T-helper 2 cell treated with Interferon-gamma antibody and Interleukin-4, amounts not matched to agents 5 μg/mL and 100 μg/mL, for 36 hours (primary cell): ENCODE results near the gene DOK6.

Source experiments
- DNase-seq: peaks from one replicate; pipeline ENCODE4 v3.0.0; 2021; ENCODE audit warnings: low spot score
- H3K27ac Mint-ChIP-seq: one replicate; pipeline ENCODE4 v1.8.0; 2021; ENCODE audit warnings: mild to moderate bottlenecking, mixed read lengths
- H3K27me3 Mint-ChIP-seq: one replicate; pipeline ENCODE4 v1.8.0; 2021; ENCODE audit warnings: low read depth, mixed read lengths
- H3K36me3 Mint-ChIP-seq: one replicate; pipeline ENCODE4 v1.8.0; 2021; ENCODE audit warnings: low read depth, mixed read lengths
- H3K4me1 Mint-ChIP-seq: one replicate; pipeline ENCODE4 v1.8.0; 2021; ENCODE audit warnings: low read depth, mixed read lengths
- H3K4me3 Mint-ChIP-seq: one replicate; pipeline ENCODE4 v1.8.0; 2022; ENCODE audit warnings: mild to moderate bottlenecking, moderate library complexity, mixed read lengths
- H3K9me3 Mint-ChIP-seq: one replicate; pipeline ENCODE4 v1.8.0; 2021; ENCODE audit warnings: mixed read lengths

Gene DOK6

DNA sequence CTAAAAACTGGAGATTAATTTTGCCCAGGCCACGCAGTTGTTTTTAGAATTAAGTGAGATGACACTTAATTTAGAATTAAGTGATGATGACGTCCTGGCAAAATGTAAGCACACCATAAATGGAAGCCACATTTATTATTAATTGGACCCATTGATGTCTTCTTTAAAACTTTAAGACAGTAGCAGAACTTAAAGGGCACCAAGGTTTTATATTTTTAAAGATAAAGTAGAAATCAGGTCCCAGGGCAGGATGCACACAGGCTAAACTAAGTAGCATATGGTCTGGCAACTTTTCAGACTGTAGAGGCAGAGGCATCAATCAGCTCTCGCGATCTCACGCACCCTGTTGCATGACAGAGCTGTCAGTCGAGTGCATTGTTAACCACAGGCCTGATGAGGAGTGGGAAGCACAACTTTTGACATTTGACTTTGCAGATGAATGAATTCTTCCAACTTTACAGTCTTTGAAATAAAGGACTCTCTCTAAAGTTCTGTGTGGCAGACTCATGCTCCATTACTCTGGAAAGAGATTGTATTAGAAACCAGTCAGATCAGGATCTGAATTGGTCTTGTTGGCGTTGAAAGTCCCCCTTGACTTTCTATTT lies 314.6 kb downstream of the DOK6 start:
- Mint-ChIP-seq H3K4me1 (no peaks in the 10 kb centered on the region), H3K4me3 (no peak overlapping the region), H3K36me3 (peaks cover 4% of the 10 kb centered on the region), H3K27me3 (no peaks in the 10 kb centered on the region), H3K27ac (no peak overlapping the region), H3K9me3 (peaks cover 30% of the 10 kb centered on the region)
- DNase-seq = no peak

GRCh38 chr18:69717586-69717985 lies 316.9 kb downstream of the DOK6 start:
- Mint-ChIP-seq H3K9me3 (peaks cover 33% of the 10 kb centered on the region), H3K27me3 (no peaks in the 10 kb centered on the region), H3K4me1 (no peaks in the 10 kb centered on the region), H3K36me3 (peaks cover 4% of the 10 kb centered on the region), H3K27ac (no peak overlapping the region), H3K4me3 (no peak overlapping the region)
- DNase-seq = no peak

GRCh38 chr18:69718912-69719547 lies 318.3 kb downstream of the DOK6 start:
- Mint-ChIP-seq H3K4me3 (no peak overlapping the region), H3K36me3 (peaks cover 4% of the 10 kb centered on the region), H3K4me1 (no peaks in the 10 kb centered on the region), H3K27me3 (no peaks in the 10 kb centered on the region), H3K9me3 (peaks cover 33% of the 10 kb centered on the region), H3K27ac (no peak overlapping the region)
- no peak for DNase-seq

- Mint-ChIP-seq H3K4me1 (no peaks in the 10 kb centered on the region), H3K27ac (no peak overlapping the region), H3K9me3 (peaks cover 33% of the 10 kb centered on the region), H3K27me3 (no peaks in the 10 kb centered on the region), H3K36me3 (peaks cover 4% of the 10 kb centered on the region), H3K4me3 (no peak overlapping the region)
- DNase-seq = no peak
Measured at GRCh38 chr18:69720422-69720821, 319.7 kb downstream of the DOK6 start.

DNA sequence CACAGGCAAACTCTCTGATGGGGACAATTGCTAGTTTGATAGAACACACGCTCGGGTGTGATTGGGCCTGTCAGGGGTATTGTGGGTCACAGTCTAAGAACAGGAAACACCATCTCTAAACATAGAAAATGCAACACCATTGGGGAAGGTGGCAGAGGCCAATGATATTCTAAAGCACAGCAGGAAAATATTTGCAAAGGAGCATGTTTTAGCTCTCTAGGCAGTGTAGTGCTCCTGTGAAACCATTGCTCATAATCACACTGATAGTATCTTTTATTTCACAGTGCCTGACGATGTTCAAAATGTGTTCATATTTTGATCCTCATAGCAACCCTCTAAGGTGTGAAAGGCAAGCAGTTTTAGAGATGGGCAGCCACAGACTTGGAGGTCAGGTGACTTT lies 322.7 kb downstream of the DOK6 start:
- H3K27ac Mint-ChIP-seq = no peak overlapping the region
- peaks cover 14% of the 10 kb centered on the region for H3K9me3 Mint-ChIP-seq
- DNase-seq = no peak
- no peaks in the 10 kb centered on the region for H3K27me3 Mint-ChIP-seq
- no peaks in the 10 kb centered on the region for H3K4me1 Mint-ChIP-seq
- H3K36me3 Mint-ChIP-seq = peaks cover 2% of the 10 kb centered on the region
- H3K4me3 Mint-ChIP-seq = no peak overlapping the region

GRCh38 chr18:69725009-69725408 lies 324.3 kb downstream of the DOK6 start:
- H3K4me3 Mint-ChIP-seq = no peak overlapping the region
- no peak overlapping the region for H3K27ac Mint-ChIP-seq
- H3K4me1 Mint-ChIP-seq = no peaks in the 10 kb centered on the region
- no peaks in the 10 kb centered on the region for H3K36me3 Mint-ChIP-seq
- H3K9me3 Mint-ChIP-seq = peaks cover 5% of the 10 kb centered on the region
- no peak for DNase-seq
- peaks cover 2% of the 10 kb centered on the region for H3K27me3 Mint-ChIP-seq

DNA sequence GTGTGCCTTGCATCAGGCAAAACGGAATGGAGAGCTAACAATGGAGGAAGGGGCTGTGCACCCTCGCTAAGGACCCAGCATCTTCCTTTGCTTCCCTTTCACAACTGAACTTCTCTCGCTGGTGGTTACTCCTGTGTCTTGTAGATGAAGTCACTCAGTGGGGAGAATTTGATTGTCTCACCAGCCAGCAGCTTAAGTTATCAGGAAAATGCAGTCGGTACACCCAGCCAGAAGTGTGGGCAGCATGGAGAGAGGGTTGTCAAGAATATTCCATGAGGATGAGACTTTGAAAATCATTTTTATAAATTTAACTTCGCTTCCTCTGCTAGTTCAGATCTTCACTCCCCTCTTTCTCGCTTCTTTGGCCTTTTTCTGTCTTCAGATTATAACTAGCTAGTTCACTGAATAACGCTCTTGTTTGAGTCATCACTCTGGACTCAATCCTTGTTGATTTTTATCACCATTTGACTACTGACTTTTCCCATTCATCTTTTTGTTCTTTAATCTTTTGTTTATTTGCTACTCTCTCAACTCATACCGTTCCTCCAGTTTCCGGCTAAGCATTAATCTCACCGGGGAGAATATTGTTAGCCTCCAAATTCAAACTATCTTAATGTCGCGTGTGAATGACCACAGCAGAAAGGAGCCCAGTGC lies 325.3 kb downstream of the DOK6 start:
- H3K36me3 Mint-ChIP-seq = no peaks in the 10 kb centered on the region
- DNase-seq = no peak
- H3K4me1 Mint-ChIP-seq = no peaks in the 10 kb centered on the region
- H3K9me3 Mint-ChIP-seq = no peaks in the 10 kb centered on the region
- H3K27ac Mint-ChIP-seq = no peak overlapping the region
- peaks cover 2% of the 10 kb centered on the region for H3K27me3 Mint-ChIP-seq
- no peak overlapping the region for H3K4me3 Mint-ChIP-seq

- H3K27me3 Mint-ChIP-seq = peaks cover 2% of the 10 kb centered on the region
- H3K36me3 Mint-ChIP-seq = no peaks in the 10 kb centered on the region
- H3K4me3 Mint-ChIP-seq = no peak overlapping the region
- no peak for DNase-seq
- H3K27ac Mint-ChIP-seq = no peak overlapping the region
- H3K4me1 Mint-ChIP-seq = no peaks in the 10 kb centered on the region
- no peaks in the 10 kb centered on the region for H3K9me3 Mint-ChIP-seq
Measured at GRCh38 chr18:69727912-69728572, 327.4 kb downstream of the DOK6 start.

DNA sequence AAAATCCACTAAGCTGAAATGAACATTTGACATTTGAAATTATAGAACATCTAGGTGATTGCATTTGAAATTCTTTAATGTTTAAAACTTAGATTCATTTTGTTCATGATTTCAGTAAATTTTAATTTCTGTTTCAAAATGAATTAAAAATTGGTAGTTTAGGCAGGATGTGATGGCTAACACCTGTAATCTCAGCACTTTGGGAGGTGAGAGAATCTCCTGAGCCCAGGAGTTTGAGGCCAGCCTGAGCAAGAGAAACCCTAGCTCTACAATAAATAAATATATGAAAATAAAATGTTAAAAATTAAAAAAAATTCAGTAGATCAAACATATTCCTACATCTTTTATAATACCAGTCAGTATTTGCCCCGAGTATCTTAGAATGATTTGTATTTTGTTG lies 330.0 kb downstream of the DOK6 start:
- Mint-ChIP-seq H3K4me3 (no peak overlapping the region), H3K36me3 (no peaks in the 10 kb centered on the region), H3K4me1 (no peaks in the 10 kb centered on the region), H3K27ac (no peak overlapping the region), H3K9me3 (no peaks in the 10 kb centered on the region), H3K27me3 (peaks cover 2% of the 10 kb centered on the region)
- DNase-seq = no peak

GRCh38 chr18:69734536-69734935 lies 333.8 kb downstream of the DOK6 start:
- no peaks in the 10 kb centered on the region for H3K36me3 Mint-ChIP-seq
- peaks cover 6% of the 10 kb centered on the region for H3K9me3 Mint-ChIP-seq
- DNase-seq = no peak
- H3K4me1 Mint-ChIP-seq = no peaks in the 10 kb centered on the region
- H3K27me3 Mint-ChIP-seq = peaks cover 2% of the 10 kb centered on the region
- no peak overlapping the region for H3K4me3 Mint-ChIP-seq
- H3K27ac Mint-ChIP-seq = no peak overlapping the region

- Mint-ChIP-seq H3K27ac (no peak overlapping the region), H3K4me3 (no peak overlapping the region), H3K4me1 (no peaks in the 10 kb centered on the region), H3K36me3 (no peaks in the 10 kb centered on the region), H3K9me3 (peaks cover 6% of the 10 kb centered on the region), H3K27me3 (no peaks in the 10 kb centered on the region)
- no peak for DNase-seq
Measured at GRCh38 chr18:69736730-69737129, 336.0 kb downstream of the DOK6 start.

- H3K4me1 Mint-ChIP-seq = no peaks in the 10 kb centered on the region
- H3K27me3 Mint-ChIP-seq = no peaks in the 10 kb centered on the region
- no peaks in the 10 kb centered on the region for H3K36me3 Mint-ChIP-seq
- H3K4me3 Mint-ChIP-seq = no peak overlapping the region
- H3K9me3 Mint-ChIP-seq = peaks cover 6% of the 10 kb centered on the region
- H3K27ac Mint-ChIP-seq = no peak overlapping the region
- no peak for DNase-seq
Measured at GRCh38 chr18:69737851-69738250, 337.2 kb downstream of the DOK6 start.

DNA sequence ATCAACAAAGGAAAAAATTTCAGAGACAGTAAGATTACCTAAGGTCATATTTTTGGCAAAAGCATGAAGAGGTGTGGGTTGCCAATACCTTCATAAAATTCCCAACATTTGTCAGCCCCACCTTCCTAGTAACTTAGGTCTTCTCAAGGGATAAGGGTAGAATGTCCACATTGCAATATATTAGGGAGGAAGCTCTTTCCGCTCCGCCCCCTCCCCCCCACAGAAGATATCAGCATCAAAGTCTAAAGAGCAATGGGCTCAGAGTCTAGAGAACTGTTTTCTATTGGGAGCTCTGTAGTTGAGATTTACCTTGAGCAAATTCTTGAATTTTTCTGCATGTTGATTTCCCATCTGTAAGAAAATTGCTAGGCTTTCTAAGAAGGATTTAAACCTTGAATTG lies 346.7 kb downstream of the DOK6 start:
- Mint-ChIP-seq H3K27ac (no peak overlapping the region), H3K4me3 (no peak overlapping the region), H3K9me3 (peaks cover 5% of the 10 kb centered on the region), H3K4me1 (no peaks in the 10 kb centered on the region), H3K36me3 (peaks cover 4% of the 10 kb centered on the region), H3K27me3 (no peaks in the 10 kb centered on the region)
- no peak for DNase-seq

GRCh38 chr18:69752737-69753380 lies 352.2 kb downstream of the DOK6 start:
- Mint-ChIP-seq H3K4me1 (peaks cover 11% of the 10 kb centered on the region), H3K9me3 (peaks cover 10% of the 10 kb centered on the region), H3K36me3 (peaks cover 9% of the 10 kb centered on the region), H3K27ac (no peak overlapping the region), H3K4me3 (no peak overlapping the region), H3K27me3 (peaks cover 2% of the 10 kb centered on the region)
- no peak for DNase-seq
